Lower leg skin (tissue), 4 donors: ENCODE results near the gene KRTAP12-1. TPM values are rescaled to one million over a fixed set of nuclear protein-coding genes. Genes with fewer than 3 reads are reported as not detected.
A peak's percentile ranks its signal among the peaks of the same experiment; 100 is the strongest.

Experiments
- DNase-seq, 2 donors: peaks; one replicate each; pipeline ENCODE4 v3.0.0-alpha.2; 2019; ENCODE audit warnings: low spot score in 2 of 2
- H3K4me3 ChIP-seq: fragments of 200-600 bp; sonication (generic); 2 replicates; pipeline ENCODE4 v1.5.1; 2017; ENCODE audit warnings: mild to moderate bottlenecking, low read depth; ENCODE audit not compliant: poor library complexity, severe bottlenecking
- CTCF ChIP-seq, 3 donors: fragments of 450-650 bp; IDR thresholded peaks; one replicate each; pipeline ENCODE4 v1.5.1; 2016; ENCODE audit warnings: antibody characterized with exemption in 3 of 3, mild to moderate bottlenecking in 3 of 3, moderate library complexity in 2 of 3
- POLR2A ChIP-seq, 2 donors: fragments of 450-650 bp; IDR thresholded peaks; one replicate each; pipeline ENCODE4 v1.6.1; 2016 to 2017; ENCODE audit warnings: antibody characterized with exemption in 2 of 2, mild to moderate bottlenecking in 1 of 2, moderate library complexity in 1 of 2
- whole genome bisulfite sequencing, 2 donors: methylation state at CpG; one replicate each; pipeline ENCODE4 v1.1.5; 2018; 5-methylcytosine and 5-hydroxymethylcytosine counted together
- intact Hi-C: fragments of 100-400 bp; cut with DNase I; formaldehyde crosslinking; loops from one replicate; pipeline ENCODE4 v1.15.0; 2023; ENCODE audit warnings: low total_unique reads
- total RNA-seq, 4 donors: library from RNA; depleted of rRNA; stranded (reverse); fragments of >200 nt; gene quantifications; one replicate each; pipeline ENCODE4 v1.1.0, GENCODE V29; 2016

KRTAP12-1 gene
- total RNA-seq, 4 donors from 2014 or later: 12.3 TPM; not detected in 3

- WGBS, 2 donors: 76 to 81% methylated on average over 5 of the region's 5 CpGs
- peak in 1 of 2 donors; percentile 68 for DNase-seq
- H3K4me3 ChIP-seq: no peak overlapping the region
- intact Hi-C loops: no loop called here
- TF ChIP-seq CTCF (IDR thresholded peaks at IDR 0.05): no peak
- no peak for TF ChIP-seq POLR2A (IDR thresholded peaks at IDR 0.05)
Observed at GRCh38 chr21:44722731-44723130, 40.8 kb upstream of the KRTAP12-1 start.

GRCh38 chr21:44720170-44720569, 38.2 kb upstream of the KRTAP12-1 start:
- TF ChIP-seq POLR2A (IDR thresholded peaks at IDR 0.05) (no peak), CTCF (IDR thresholded peaks at IDR 0.05) (no peak)
- DNase-seq: peak in 1 of 2 donors; percentile 14
- intact Hi-C loops: no loop called here
- H3K4me3 ChIP-seq: no peak overlapping the region
- whole genome bisulfite sequencing, 2 donors: 89 to 94% methylated on average over 2 of the region's 2 CpGs

- WGBS, 2 donors: 69% methylated on average over 6 of the region's 6 CpGs
- TF ChIP-seq CTCF (IDR thresholded peaks at IDR 0.05) (no peak), POLR2A (IDR thresholded peaks at IDR 0.05) (no peak)
- peak in 1 of 2 donors; percentile 57 for DNase-seq
- no peak overlapping the region for H3K4me3 ChIP-seq
- intact Hi-C loops: no loop called here
Observed at GRCh38 chr21:44718571-44718970, 36.6 kb upstream of the KRTAP12-1 start.

GRCh38 chr21:44718093-44718492, 36.1 kb upstream of the KRTAP12-1 start:
- intact Hi-C loops: no loop called here
- no peak for DNase-seq
- TF ChIP-seq POLR2A (IDR thresholded peaks at IDR 0.05) (no peak), CTCF (IDR thresholded peaks at IDR 0.05) (no peak)
- no peak overlapping the region for H3K4me3 ChIP-seq
- 50 to 54% methylated on average over 2 of the region's 2 CpGs for WGBS, 2 donors

- TF ChIP-seq POLR2A (IDR thresholded peaks at IDR 0.05): no peak
- TF ChIP-seq CTCF (IDR thresholded peaks at IDR 0.05): no peak
- intact Hi-C loops: no loop called here
Observed at GRCh38 chr21:44716984-44717383, 35.0 kb upstream of the KRTAP12-1 start.

GRCh38 chr21:44714905-44715304, 32.9 kb upstream of the KRTAP12-1 start:
- intact Hi-C loops: no loop called here
- DNase-seq: peak in 1 of 2 donors; percentile 37
- 41 to 47% methylated on average over 8 of the region's 8 CpGs for WGBS, 2 donors
- no peak for TF ChIP-seq POLR2A (IDR thresholded peaks at IDR 0.05)
- no peak for TF ChIP-seq CTCF (IDR thresholded peaks at IDR 0.05)
- no peak overlapping the region for H3K4me3 ChIP-seq

More at GRCh38 chr21:44716984-44717383, 35.0 kb upstream of the KRTAP12-1 start:
- H3K4me3 ChIP-seq: no peak overlapping the region
- no peak for DNase-seq
